ENCODE measurements around the gene DENND5A. TPM values are rescaled to one million over a fixed set of nuclear protein-coding genes. Genes with fewer than 3 reads are reported as not detected.

The DENND5A gene
- polyA plus RNA-seq, 3 donors, result 24.4 to 291 (median 37.5) TPM

DNA sequence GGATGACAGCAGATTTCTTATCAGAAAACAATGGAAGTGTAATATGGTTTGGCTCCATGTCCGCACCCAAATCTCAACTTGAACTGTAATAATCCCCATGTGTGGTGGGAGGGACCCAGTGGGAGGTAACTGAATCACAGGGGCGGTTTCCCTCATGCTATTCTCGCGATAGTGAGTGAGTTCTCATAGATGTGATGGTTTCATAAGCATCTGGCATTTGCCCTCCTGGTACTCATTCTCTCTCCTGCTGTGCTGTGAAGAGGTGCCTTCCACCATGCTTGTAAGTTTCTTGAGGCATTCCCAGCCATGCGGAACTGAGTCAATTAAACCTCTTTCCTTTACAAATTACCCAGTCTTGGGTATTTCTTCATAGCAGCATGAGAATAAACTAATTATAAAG, 92.8 kb downstream of the DENND5A start:
- Mint-ChIP-seq H3K4me3 (no peak overlapping the region), H3K36me3 (peaks cover 83 to 95% of the 10 kb centered on the region in 2 donors), H3K27me3 (ENCODE audit: low read depth in 3 of 3) (no peaks in the 10 kb centered on the region), H3K27ac (peak overlapping the region in 2 of 7 donors; percentile 10 to 39), H3K9me3 (peaks cover 0 to 2% (median 0%) of the 10 kb centered on the region in 7 donors), H3K4me1 (peaks cover 3% of the 10 kb centered on the region)
- Histone ChIP-seq H3K27ac (ENCODE audit: low read depth in 1 of 2, low read length in 2 of 2) (no peak overlapping the region), H3K9me3 (replicated peaks in 1 of 2; ENCODE audit: control insufficient read depth in 1 of 2, insufficient read depth in 1 of 2, low read length in 2 of 2) (no peaks in the 10 kb centered on the region), H3K27me3 (ENCODE audit: control insufficient read depth in 2 of 2, insufficient read depth in 2 of 2, low read length in 2 of 2) (no peaks in the 10 kb centered on the region), H3K36me3 (replicated peaks in 1 of 2; ENCODE audit: control insufficient read depth in 1 of 2, insufficient read depth in 2 of 2, low read length in 2 of 2) (peaks cover 72 to 93% of the 10 kb centered on the region in 2 donors), H3K4me2 (replicated peaks; ENCODE audit: extremely low read depth, low read length, poor library complexity, severe bottlenecking) (no peak overlapping the region), H3K9ac (ENCODE audit: insufficient read depth, low read length, poor library complexity, severe bottlenecking) (no peak overlapping the region), H3K4me3 (replicated peaks in 1 of 3; ENCODE audit: low read depth in 2 of 3, low read length in 3 of 3) (no peak overlapping the region), H4K20me1 (ENCODE audit: insufficient read depth, low read length) (peaks cover 47% of the 10 kb centered on the region), H3K4me1 (ENCODE audit: control insufficient read depth in 1 of 2, insufficient read depth in 2 of 2, low read length in 2 of 2) (no peaks in the 10 kb centered on the region), H2AFZ (ENCODE audit: insufficient read depth, low read depth, low read length, poor library complexity, severe bottlenecking) (no peak overlapping the region), H3K79me2 (ENCODE audit: insufficient read depth, low read length) (peaks cover 8% of the 10 kb centered on the region)
- intact Hi-C loops (cut with micrococcal nuclease), result loop anchor here in 1 of 2 donors (10.0 kb wide), 1 partner anchor 152 kb away; no protein-coding TSS in a partner anchor
- no CpG with 5 or more reads among the region's 5 CpGs for WGBS (ENCODE audit: insufficient coverage)
- TF ChIP-seq, protein P1, sequence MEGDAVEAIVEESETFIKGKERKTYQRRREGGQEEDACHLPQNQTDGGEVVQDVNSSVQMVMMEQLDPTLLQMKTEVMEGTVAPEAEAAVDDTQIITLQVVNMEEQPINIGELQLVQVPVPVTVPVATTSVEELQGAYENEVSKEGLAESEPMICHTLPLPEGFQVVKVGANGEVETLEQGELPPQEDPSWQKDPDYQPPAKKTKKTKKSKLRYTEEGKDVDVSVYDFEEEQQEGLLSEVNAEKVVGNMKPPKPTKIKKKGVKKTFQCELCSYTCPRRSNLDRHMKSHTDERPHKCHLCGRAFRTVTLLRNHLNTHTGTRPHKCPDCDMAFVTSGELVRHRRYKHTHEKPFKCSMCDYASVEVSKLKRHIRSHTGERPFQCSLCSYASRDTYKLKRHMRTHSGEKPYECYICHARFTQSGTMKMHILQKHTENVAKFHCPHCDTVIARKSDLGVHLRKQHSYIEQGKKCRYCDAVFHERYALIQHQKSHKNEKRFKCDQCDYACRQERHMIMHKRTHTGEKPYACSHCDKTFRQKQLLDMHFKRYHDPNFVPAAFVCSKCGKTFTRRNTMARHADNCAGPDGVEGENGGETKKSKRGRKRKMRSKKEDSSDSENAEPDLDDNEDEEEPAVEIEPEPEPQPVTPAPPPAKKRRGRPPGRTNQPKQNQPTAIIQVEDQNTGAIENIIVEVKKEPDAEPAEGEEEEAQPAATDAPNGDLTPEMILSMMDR (IDR thresholded peaks at IDR 0.05), result no peak
- DNase-seq, result no peak

DNA sequence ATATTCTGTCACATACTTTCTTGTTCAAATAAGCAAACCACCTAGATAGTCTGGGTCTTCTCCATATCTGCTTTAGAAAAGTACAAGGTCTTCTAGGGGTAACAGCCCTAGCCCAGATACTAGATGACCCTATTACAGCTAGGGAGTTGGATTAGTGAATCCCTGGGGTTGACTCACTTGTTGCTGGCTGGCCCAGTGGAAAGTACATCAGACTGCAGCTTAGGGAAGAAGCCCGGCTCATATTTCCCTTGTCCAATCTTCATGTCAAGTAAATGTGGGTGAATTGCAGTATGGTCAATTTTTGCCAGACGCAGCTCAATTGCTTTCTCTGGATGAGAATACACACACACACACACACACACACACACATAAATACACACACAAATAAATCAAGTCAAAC, 94.7 kb downstream of the DENND5A start:
- Mint-ChIP-seq H3K36me3 (peaks cover 74 to 93% of the 10 kb centered on the region in 2 donors), H3K9me3 (peaks cover 0 to 2% (median 0%) of the 10 kb centered on the region in 7 donors), H3K4me3 (no peak overlapping the region), H3K4me1 (peaks cover 3% of the 10 kb centered on the region), H3K27me3 (ENCODE audit: low read depth in 3 of 3) (no peaks in the 10 kb centered on the region), H3K27ac (peak overlapping the region in 1 of 7 donors; percentile 65)
- H3K79me2 ChIP-seq (ENCODE audit: insufficient read depth, low read length), result peaks cover 8% of the 10 kb centered on the region
- no peaks in the 10 kb centered on the region for H3K4me1 ChIP-seq (ENCODE audit: control insufficient read depth in 1 of 2, insufficient read depth in 2 of 2, low read length in 2 of 2)
- no peak overlapping the region for H3K9ac ChIP-seq (ENCODE audit: insufficient read depth, low read length, poor library complexity, severe bottlenecking)
- H4K20me1 ChIP-seq (ENCODE audit: insufficient read depth, low read length), result peaks cover 37% of the 10 kb centered on the region
- H2AFZ ChIP-seq (ENCODE audit: insufficient read depth, low read depth, low read length, poor library complexity, severe bottlenecking), result no peak overlapping the region
- no peaks in the 10 kb centered on the region for H3K9me3 ChIP-seq (replicated peaks in 1 of 2; ENCODE audit: control insufficient read depth in 1 of 2, insufficient read depth in 1 of 2, low read length in 2 of 2)
- no peak overlapping the region for H3K4me2 ChIP-seq (replicated peaks; ENCODE audit: extremely low read depth, low read length, poor library complexity, severe bottlenecking)
- TF ChIP-seq, protein P1 (IDR thresholded peaks at IDR 0.05), result no peak
- no peaks in the 10 kb centered on the region for H3K27me3 ChIP-seq (ENCODE audit: control insufficient read depth in 2 of 2, insufficient read depth in 2 of 2, low read length in 2 of 2)
- DNase-seq, result peak in 1 of 3 donors; percentile 19
- peak overlapping the region in 1 of 2 donors; percentile 50 for H3K27ac ChIP-seq (ENCODE audit: low read depth in 1 of 2, low read length in 2 of 2)
- WGBS (ENCODE audit: insufficient coverage), result no CpG with 5 or more reads among the region's 2 CpGs
- intact Hi-C loops (cut with micrococcal nuclease), result loop anchor here in 1 of 2 donors (10.0 kb wide), 1 partner anchor 154 kb away; no protein-coding TSS in a partner anchor
- H3K36me3 ChIP-seq (replicated peaks in 1 of 2; ENCODE audit: control insufficient read depth in 1 of 2, insufficient read depth in 2 of 2, low read length in 2 of 2), result peaks cover 59 to 89% of the 10 kb centered on the region in 2 donors
- H3K4me3 ChIP-seq (replicated peaks in 1 of 3; ENCODE audit: low read depth in 2 of 3, low read length in 3 of 3), result no peak overlapping the region

Data from CD14-positive monocyte (primary cell).